GM18511 (cell line): ENCODE data around the gene ZNF100.
"Not testable (repeated sequence)": the region's sequence is repeated elsewhere in the genome, so short reads cannot be mapped to it uniquely, and the experiment has no call there.

Source experiments
- ATAC-seq: cut with Tn5 transposase; IDR thresholded peaks from one replicate; pipeline ENCODE4 v1.9.1; 2021; ENCODE audit warnings: mild to moderate bottlenecking, moderate library complexity; ENCODE audit not compliant: unreplicated experiment

The ZNF100 gene

DNA sequence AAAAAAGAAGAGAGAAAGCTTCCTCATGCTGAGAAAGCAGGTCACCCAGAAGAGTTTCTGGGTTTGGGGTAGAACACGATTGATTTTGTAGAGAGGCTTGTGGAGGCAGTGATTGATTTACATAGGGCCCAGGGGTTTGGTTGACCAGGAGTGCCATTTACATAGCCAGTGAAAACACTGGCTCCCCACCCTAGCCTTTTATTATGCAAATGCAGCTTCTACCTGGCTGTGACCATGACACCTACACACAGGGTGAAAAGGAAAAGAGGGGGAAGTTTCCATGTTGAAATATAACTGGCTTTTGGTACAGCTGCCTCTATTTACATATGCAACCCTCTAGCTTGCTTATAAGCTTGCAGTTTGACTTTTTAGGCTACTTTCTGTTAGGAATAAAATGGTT is 62.0 kb downstream of the ZNF100 start:
- ATAC-seq: no peak

DNA sequence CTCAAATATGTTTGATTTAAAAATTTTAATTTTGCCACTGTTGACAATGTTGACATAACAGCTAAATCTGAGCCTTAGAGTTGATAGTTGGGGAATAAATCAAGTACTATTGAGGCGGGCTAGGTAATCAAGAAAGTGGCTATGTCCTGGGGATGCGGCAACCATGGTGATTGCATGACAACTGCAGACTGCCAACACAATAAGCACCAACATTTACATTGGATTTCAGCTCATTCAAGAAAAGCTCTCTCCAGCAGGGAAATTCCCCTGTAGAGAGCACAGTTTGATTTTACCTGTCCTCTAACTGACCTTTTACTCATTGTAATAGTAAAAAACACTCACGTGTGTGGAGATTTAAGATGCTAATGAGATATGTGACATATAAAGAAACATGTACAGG is 63.1 kb downstream of the ZNF100 start:
- no peak for ATAC-seq

DNA sequence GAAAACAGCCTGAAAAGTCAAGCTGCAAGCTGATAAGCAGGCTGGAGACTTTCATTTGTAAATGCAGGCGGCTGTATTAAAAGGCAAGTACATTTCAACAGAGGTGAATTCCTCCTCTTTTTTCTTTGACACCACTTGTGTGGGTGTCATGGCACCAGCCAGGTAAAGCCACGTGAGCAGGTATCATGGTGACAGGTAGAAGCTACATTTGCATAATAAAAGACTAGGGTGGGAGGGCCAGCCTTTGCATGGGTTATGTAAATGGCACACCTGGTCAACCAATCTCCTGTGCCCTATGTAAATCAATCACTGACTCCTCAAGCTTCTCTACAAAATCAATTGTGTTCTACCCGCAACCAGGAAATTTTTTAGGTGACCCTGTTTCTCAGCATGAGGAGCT is 68.2 kb downstream of the ZNF100 start:
- no peak for ATAC-seq

DNA sequence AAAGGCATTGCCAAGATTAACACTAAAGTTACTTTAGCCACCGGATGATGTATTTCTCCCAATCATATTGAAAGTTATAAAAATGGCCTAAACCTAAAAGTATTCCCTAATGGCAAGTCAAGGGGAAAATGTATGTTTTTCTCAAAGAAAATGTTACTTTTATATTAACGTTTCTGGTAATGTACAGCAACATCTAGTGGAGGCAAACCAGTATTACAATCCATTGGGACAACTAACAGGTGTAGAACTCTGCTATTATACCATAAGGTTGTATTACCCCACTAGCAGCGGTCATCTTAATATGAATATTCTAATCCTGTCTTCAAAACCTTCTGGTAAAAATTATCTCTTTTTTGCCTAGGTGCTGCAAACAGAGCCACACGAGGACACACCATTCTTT is 69.2 kb downstream of the ZNF100 start:
- ATAC-seq: no peak

DNA sequence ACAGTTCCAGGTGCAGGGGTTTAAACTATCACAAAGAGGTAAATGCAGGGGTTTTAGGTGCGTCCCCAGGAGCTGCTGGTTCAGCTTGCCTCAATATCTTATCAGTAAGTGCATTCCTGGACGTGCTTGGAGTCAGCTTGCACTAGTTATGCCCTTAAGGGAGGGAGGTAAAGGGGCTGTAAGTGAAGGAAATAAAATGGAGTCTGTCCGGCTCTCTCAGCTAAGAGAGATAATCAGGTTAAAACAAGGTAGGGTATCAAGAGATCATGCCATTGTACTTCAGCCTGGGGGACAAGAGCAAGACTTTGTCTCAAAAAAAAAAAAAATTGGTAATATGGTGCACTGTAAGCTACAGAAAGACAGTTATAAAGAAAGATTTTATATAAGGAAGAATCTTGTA is 69.7 kb downstream of the ZNF100 start:
- no peak for ATAC-seq

DNA sequence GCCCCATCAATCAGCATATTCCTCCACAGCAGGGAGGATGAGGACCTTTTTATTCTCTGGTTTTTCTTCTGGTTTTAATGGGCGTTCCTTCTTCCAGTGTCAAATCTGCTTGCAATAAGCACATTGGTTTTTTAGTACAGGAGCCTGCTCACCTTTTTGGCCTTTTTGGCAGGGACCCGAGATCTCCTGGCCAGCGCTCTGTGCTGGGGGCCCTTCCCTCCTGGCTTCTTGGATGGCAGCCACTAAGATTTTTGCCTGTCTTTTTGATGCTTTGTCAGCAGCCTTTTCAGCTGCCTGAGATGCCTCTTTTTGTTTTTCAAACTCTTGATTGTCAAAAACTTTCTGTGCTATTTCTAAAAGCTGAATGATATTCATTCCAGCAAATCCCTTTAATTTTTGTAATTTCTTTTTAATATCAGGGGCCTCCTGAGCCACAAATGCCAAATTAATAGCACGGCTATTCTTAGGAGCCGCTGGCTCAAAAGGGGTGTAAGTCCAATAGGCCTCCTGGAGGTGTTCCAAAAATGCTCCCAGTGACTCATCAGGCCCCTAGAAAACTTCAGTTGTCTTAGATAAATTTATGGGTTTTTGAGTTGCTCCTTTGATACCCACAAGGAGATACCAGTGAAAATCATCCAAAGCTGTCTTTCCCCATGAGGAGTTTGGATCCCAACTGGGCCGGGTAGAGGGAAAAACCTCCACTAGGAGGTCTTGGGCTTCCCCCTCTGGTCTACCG is 73.0 kb downstream of the ZNF100 start:
- ATAC-seq: no peak

DNA sequence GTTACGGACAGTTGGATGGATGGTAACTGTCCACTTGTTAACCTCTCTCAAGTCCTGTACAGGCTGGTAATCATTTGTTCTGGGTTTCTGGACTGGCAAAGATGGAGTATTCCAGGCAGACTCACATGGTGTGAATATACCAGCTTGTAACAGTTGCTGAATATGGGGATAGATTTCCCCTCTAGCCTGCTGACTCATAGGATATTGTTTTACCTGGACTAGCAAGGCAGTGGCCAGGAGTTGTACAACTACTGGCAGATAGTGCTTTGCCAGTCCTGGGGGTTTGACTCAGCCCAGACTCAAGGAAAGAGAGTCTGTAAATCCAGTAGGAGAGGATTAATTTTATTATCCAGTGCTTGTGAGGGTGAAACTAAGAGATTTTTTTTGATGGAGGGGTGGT is 74.0 kb downstream of the ZNF100 start:
- no peak for ATAC-seq

DNA sequence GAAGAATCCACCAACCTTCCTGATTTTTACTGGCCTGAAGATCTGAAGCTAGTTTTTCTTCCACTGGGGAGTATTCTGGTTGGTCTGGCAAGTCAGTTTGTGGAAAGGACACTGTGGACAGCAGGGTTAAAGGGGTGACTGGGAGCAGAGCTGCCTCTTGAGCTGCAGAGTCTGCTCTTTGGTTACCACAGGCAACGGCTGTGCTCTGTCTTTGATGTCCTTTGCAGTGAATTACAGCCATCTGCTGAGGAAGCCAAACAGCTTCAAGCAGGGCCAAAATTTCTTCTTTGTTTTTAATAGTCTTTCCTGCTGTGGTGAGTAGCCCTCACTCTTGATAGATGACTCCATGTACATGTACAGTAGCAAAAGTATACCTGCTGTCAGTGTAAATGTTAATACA is 75.7 kb downstream of the ZNF100 start:
- ATAC-seq: no peak

DNA sequence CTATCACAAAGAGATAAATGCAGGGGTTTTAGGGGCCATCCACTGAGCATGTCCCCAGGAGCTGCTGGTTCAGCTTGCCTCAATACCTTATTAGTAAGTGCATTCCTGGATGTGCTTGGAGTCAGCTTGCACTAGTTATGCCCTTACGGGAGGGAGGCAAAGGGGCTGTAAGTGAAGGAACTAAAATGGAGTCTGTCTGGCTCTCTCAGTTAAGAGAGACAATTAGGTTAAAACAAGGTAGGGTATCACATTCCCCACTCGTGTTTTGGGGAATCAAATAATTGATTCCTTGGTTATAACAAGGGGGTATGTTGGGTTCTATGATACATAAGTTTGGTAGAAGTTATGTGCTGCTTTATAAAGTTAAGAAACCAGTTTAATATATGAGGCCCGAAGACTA is 78.9 kb downstream of the ZNF100 start:
- ATAC-seq: no peak

DNA sequence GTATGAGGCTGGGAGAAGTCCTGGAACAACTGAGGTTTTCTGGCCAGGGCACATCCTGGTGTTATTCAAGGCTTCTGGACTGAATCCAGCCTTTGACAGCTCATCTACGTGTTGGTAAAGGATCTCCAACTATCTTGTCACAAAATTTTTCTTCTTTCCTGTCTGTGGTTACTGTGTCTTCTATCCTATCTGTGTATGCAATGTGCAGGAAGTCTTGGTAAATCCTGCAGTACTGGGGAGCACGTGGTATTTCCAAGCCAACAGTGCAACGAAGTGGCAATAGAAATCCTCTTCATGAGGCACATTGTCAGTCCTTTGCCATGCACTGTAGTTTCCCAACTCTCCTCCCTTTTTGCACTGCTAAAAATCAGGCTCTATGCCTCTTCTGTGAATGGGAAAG is 86.7 kb downstream of the ZNF100 start:
- ATAC-seq: no peak

DNA sequence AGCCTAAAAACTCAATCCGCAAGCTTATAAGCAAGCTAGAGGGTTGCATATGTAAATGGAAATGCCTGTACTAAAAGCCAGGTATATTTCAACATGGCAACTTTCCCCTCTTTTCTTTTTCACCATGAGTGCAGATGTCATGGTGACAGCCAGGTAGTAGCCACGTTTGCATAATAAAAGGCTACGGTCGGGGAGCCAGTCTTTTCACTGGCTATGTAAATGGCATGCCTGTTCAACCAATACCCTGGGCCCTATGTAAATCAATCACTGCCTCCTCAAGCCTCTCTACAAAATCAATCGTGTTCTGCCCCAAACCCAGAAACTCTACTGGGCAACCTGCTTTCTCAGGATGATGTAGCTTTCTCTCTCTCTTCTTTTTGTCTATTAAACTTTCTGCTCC is 87.4 kb downstream of the ZNF100 start:
- no peak for ATAC-seq

DNA sequence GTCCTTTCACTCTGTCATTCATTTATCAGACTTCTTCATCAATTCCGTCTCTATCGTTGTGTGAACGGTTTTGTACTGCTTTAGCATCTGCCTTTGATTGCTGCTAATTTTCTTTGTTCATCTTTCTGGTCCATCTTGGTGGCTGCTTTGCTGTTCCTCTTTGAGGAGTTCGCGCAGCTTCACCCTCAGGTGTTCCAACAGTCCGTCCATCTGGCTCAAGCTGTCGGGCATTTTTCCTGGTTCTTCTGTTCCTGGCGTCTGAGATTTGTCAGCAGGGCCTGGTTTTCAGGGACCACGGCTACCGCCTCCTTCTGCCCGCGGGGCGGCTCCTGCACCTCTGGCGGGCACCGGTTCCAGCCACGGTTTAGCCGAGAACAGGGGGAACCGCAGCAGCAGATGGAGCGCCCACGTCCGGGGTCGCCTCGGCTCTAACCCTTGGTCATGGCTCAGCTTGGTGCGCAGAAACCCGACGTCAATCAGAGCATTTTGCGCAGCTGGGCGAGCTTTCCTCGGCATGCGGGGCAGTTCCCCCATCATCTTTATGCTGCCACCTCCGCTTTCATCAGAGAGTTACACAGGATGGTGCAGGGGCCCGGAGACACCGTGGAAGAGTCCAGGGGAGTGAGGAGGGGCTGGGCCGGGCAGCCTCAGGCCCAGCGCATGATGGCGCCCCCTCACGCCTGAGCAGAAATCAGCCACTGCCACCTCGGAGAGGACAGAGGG is 89.5 kb downstream of the ZNF100 start:
- no peak for ATAC-seq

DNA sequence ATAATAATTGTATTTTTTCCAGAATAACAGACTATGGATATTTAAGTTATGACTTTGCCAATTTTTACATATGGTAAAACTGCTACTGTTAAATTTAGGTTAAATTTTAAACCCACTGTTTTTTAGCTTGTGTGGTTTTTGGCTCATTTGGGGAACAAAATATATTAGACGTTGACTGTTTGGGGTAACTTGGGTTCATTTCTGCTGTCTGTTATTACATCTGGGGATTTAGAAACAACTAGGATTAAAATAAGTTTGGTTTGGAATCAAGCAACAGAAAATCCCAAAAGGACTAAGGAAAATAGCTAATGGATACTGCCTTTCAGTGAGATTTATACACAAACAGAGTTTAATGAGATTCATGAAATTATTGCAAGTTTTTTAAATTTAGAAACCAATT is 92.9 kb downstream of the ZNF100 start:
- no peak for ATAC-seq

DNA sequence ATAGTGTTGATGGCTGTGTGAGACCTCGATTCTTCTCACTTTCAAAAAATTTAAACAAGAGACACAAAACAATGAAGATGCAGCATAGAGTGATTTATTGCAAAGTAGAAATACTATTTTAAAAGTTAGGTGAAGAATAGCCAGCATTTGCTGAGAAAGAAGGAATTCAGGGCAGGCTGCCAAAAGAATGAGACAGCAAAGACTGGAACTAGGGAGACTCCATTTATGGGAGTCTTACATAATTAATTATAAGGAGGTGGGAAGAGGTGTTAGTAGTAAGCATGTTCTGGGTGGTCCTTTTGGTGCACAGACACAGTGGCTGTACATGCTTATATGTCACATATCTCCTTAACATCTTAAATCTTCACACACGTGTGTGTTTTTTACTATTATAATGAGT is 93.9 kb downstream of the ZNF100 start:
- ATAC-seq: not testable (repeated sequence)
